K562 (cell line): Measurements from ENCODE around the gene NIM1K. TPM values are rescaled to one million over a fixed set of nuclear protein-coding genes. Genes with fewer than 3 reads are reported as not detected.

Experiments used
- ATAC-seq: fragments of 200-7000 bp; cut with Tn5 transposase; 3 replicates; pipeline ENCODE4 v1.9.1; 2020; ENCODE audit warnings: moderate library complexity
- BruUV-seq: library from RNA; stranded (reverse); fragments of 400-500 nt; replicated peaks from 2 replicates; lab custom pipeline; 2021; lab: Mats Ljungman, UMichigan
- CTCF ChIA-PET: fragments of 300-600 bp; formaldehyde crosslinking; extraction: SDS; loops from one replicate; lab custom pipeline; 2021; ENCODE audit warnings: low intra/inter-chr PET ratio; lab: Yijun Ruan, JAX
- POLR2A ChIA-PET: fragments of 300-600, 350-650 bp; sonication (Branson Sonifier 250); formaldehyde crosslinking; extraction: SDS; loops from one replicate; lab custom pipeline; 2021; ENCODE audit warnings: antibody characterized with exemption, inconsistent platforms; lab: Yijun Ruan, JAX
- DNase-seq, 4 experiments: peaks; one replicate each; pipeline versions ENCODE4 v3.0.0 to v3.0.0-alpha.2; 2011 to 2018; ENCODE audit warnings: low spot score in 3 of 4, mixed read lengths in 3 of 4; ENCODE audit errors: extremely low read depth in 1 of 4
- FAIRE-seq: peaks from 2 replicates; lab custom pipeline; 2011; peaks lifted over from hg19 to GRCh38; lab: Jason Lieb, UNC
- H2AFZ ChIP-seq: 2 replicates; pipeline ENCODE4 v1.6.0; 2011; ENCODE audit warnings: low read depth, low read length, control low read depth, inconsistent platforms
- H3K27ac ChIP-seq: fragments of 200-600 bp; 3 replicates; pipeline ENCODE4 v1.8.0; 2011; ENCODE audit warnings: low read depth, mild to moderate bottlenecking, control low read depth, inconsistent platforms, low read length, moderate library complexity, mixed read lengths; ENCODE audit errors: extremely low read depth
- H3K27me3 ChIP-seq, 2 experiments: fragments of 300-600 bp in 1 of 2; 2 replicates in 1 of 2; 3 replicates in 1 of 2; pipeline versions ENCODE4 v1.6.0 to v1.8.0; 2011; ENCODE audit warnings: inconsistent platforms in 2 of 2, low read length in 2 of 2, mild to moderate bottlenecking in 1 of 2, mixed read lengths in 1 of 2, moderate library complexity in 1 of 2; ENCODE audit not compliant: control insufficient read depth in 2 of 2, insufficient read depth in 2 of 2
- H3K36me3 ChIP-seq: fragments of 300-600 bp; 3 replicates; pipeline ENCODE4 v1.8.0; 2011; ENCODE audit warnings: mild to moderate bottlenecking, low read length, inconsistent platforms; ENCODE audit not compliant: control insufficient read depth, insufficient read depth
- H3K4me1 ChIP-seq, 2 experiments: fragments of 200-600 bp in 1 of 2; replicated peaks in 1 of 2; 2 replicates in 1 of 2; 3 replicates in 1 of 2; pipeline versions ENCODE4 v1.5.1 to v1.8.0; 2011; ENCODE audit warnings: inconsistent platforms in 2 of 2, low read length in 2 of 2, mild to moderate bottlenecking in 1 of 2, mixed read lengths in 1 of 2, moderate library complexity in 1 of 2; ENCODE audit not compliant: control insufficient read depth in 2 of 2, insufficient read depth in 2 of 2
- H3K4me2 ChIP-seq: 2 replicates; pipeline ENCODE4 v1.6.1; 2011; ENCODE audit warnings: low read length, control low read depth, inconsistent platforms, mixed read lengths; ENCODE audit not compliant: insufficient read depth
- H3K4me3 ChIP-seq: fragments of 200-600 bp; sonication (generic), shearing (Covaris generic); 2 replicates; pipeline ENCODE4 v1.5.1; 2016; ENCODE audit warnings: control low read depth, inconsistent platforms
- H3K79me2 ChIP-seq: fragments of 200-600 bp; 3 replicates; pipeline ENCODE4 v1.8.0; 2011; ENCODE audit warnings: low read length, inconsistent platforms; ENCODE audit not compliant: control insufficient read depth, insufficient read depth
- H3K9ac ChIP-seq, 2 experiments: 2 replicates each; pipeline versions ENCODE4 v1.6.0 to v1.6.1; 2011; ENCODE audit warnings: low read depth in 2 of 2, low read length in 2 of 2, control low read depth in 1 of 2, inconsistent platforms in 1 of 2, mild to moderate bottlenecking in 1 of 2, mixed read lengths in 1 of 2; ENCODE audit not compliant: insufficient read depth in 1 of 2
- H3K9me1 ChIP-seq: one replicate; pipeline ENCODE4 v1.6.0; 2011; ENCODE audit warnings: inconsistent platforms, mild to moderate bottlenecking, low read length, moderate library complexity; ENCODE audit not compliant: control insufficient read depth, insufficient read depth
- H3K9me3 ChIP-seq: replicated peaks from 2 replicates; pipeline ENCODE4 v1.5.1; 2011; ENCODE audit warnings: low read depth, low read length, inconsistent platforms; ENCODE audit not compliant: control insufficient read depth, insufficient read depth
- H4K20me1 ChIP-seq: replicated peaks from 2 replicates; pipeline ENCODE4 v1.6.1; 2011; ENCODE audit warnings: low read length, inconsistent platforms, mixed read lengths; ENCODE audit not compliant: control insufficient read depth, insufficient read depth
- ERF ChIP-seq: fragments of 450-650 bp; formaldehyde crosslinking; IDR thresholded peaks from 2 replicates; pipeline ENCODE4 v1.4.0; 2020; ENCODE audit warnings: mild to moderate bottlenecking, mixed read lengths
- POLR2A ChIP-seq: fragments of 450-650 bp; conservative IDR thresholded peaks from 2 replicates; pipeline ENCODE4 v1.6.1; 2016
- PTTG1 ChIP-seq: fragments of 450-650 bp; IDR thresholded peaks from 2 replicates; pipeline ENCODE4 v1.6.1; 2016; ENCODE audit warnings: low read depth, mild to moderate bottlenecking, missing genetic modification characterization, missing compliant biosample characterization
- RBBP5 ChIP-seq: fragments of 200-600 bp; sonication (generic); IDR thresholded peaks from 2 replicates; pipeline ENCODE4 v1.6.1; 2012; ENCODE audit warnings: borderline replicate concordance, mild to moderate bottlenecking, low read length, control low read depth, inconsistent platforms; ENCODE audit not compliant: insufficient read depth, poor library complexity, severe bottlenecking
- ZNF668 ChIP-seq: fragments of 250-450 bp; sonication (Bioruptor Pico); IDR thresholded peaks from 2 replicates; pipeline ENCODE4 v1.8.0; 2022; ENCODE audit warnings: mild to moderate bottlenecking, inconsistent platforms
- WGBS: fragments of 100-300 bp; shearing (Covaris generic); methylation state at CpG from one replicate; pipeline ENCODE4 v1.1.6; 2016; ENCODE audit warnings: low coverage, mixed read lengths; ENCODE audit not compliant: insufficient coverage; ENCODE audit errors: missing lambda C conversion rate; 5-methylcytosine and 5-hydroxymethylcytosine counted together
- in situ Hi-C: fragments of 300-500 bp; cut with MboI; formaldehyde crosslinking; loops from 4 replicates; pipeline ENCODE4 v1.15.0; 2018; ENCODE audit warnings: inconsistent platforms, mixed read lengths
- intact Hi-C: fragments of 100-400 bp; cut with micrococcal nuclease; formaldehyde crosslinking; loops from 2 replicates; pipeline ENCODE4 v1.14.2; 2022
- polyA plus RNA-seq, 8 experiments: library from polyadenylated mRNA; depleted of rRNA in 4 of 8; stranded (reverse) in 5 of 8; unstranded in 3 of 8; fragments of >200 nt; fragmentation: Nextera tagmentation in 2 of 8; fragmentation: Illumina TruSeq in 1 of 8; extraction: Ambion mirVana in 2 of 8; extraction: Trizol in 1 of 8; gene quantifications; 2 replicates each; pipeline versions ENCODE4 v1.2.1 to v1.2.3, GENCODE V29; 2011 to 2014; ENCODE audit warnings: inconsistent platforms in 1 of 8, missing spikeins in 1 of 8
- total RNA-seq, 7 experiments: library from RNA; depleted of rRNA in 6 of 7; stranded (reverse); fragments of >200 nt in 6 of 7; fragmentation: Illumina TruSeq in 2 of 7; extraction: Trizol in 2 of 7; gene quantifications; 2 replicates each; pipeline versions ENCODE4 v1.2.1 to v1.2.3, GENCODE V29; 2011 to 2021; ENCODE audit warnings: low replicate concordance in 1 of 7
- TF ChIP-seq, protein P1 (sequence below), 2 experiments: fragments of 250-450 bp in 1 of 2; fragments of 450-650 bp in 1 of 2; sonication (Bioruptor Pico) in 1 of 2; IDR thresholded peaks; 2 replicates each; pipeline versions ENCODE4 v1.6.1 to v1.8.0; 2016 to 2021; ENCODE audit warnings: mild to moderate bottlenecking in 2 of 2, moderate library complexity in 2 of 2, missing compliant biosample characterization in 1 of 2, missing genetic modification characterization in 1 of 2

Gene NIM1K
- total and polyA plus RNA-seq, 9 of the 15 experiments (the other 6 are each of a cell fraction or from before 2014, with no cell fraction given), result 0.03 to 0.34 (median 0.08) TPM; not detected in 3

DNA sequence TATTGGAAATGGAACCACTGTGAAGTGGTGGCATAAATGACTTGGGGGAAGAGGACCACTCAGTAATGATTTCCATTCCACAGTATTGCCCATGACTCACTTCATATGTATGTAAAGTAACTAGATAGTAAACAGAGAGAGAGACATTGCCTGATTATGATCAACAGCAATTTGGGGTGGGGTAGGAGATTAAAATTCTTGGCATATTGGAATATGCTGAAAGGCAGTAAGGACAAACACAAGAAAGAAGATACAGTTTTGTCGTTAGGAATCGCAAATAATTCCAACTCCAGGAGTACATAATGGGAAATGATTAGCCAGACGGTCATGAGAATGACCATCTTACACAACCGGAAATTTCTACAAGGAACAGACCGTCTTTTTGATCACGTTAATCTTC is 122.7 kb downstream of the NIM1K start:
- Histone ChIP-seq H3K4me3 (no peak overlapping the region), H3K9me3 (peaks cover 9% of the 10 kb centered on the region; the same call in 1 of the 2 replicates), H4K20me1 (peaks cover 26% of the 10 kb centered on the region), H3K4me1 (peaks cover 16 to 22% of the 10 kb centered on the region in 2 experiments; a peak in 4 of 5 replicates), H2AFZ (no peak overlapping the region)
- DNase-seq, result no peak
- intact Hi-C loops, result loop anchor here (5.0 kb wide), 2 partner anchors 37 to 407 kb away; no protein-coding TSS in a partner anchor
- TF ChIP-seq POLR2A (no peak), ERF (CRISPR knock-in tag) (no peak), PTTG1 (tag) (no peak), ZNF668 (CRISPR knock-in tag) (no peak), RBBP5 (no peak)
- TF ChIP-seq, protein P1, sequence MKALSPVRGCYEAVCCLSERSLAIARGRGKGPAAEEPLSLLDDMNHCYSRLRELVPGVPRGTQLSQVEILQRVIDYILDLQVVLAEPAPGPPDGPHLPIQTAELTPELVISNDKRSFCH (CRISPR knock-in tag; IDR thresholded peaks at IDR 0.05), result no peak
- TF ChIP-seq, protein P1 (tag; IDR thresholded peaks at IDR 0.05), result no peak
- TF ChIP-seq, all 486 proteins: peak for 0
- Histone ChIP-seq H3K9ac (no peak overlapping the region), H3K79me2 (peaks cover 36% of the 10 kb centered on the region), H3K9me1 (no peaks in the 10 kb centered on the region), H3K27ac (no peak overlapping the region), H3K27me3 (no peaks in the 10 kb centered on the region), H3K36me3 (peaks cover 28% of the 10 kb centered on the region), H3K4me2 (no peak overlapping the region)
- ChIA-PET CTCF (no interaction called here), POLR2A (interaction anchor here (1.4 kb wide), 1 partner anchor 19 kb away, joined by 3 read pairs; no protein-coding TSS in a partner anchor)
- in situ Hi-C loops, result no loop called here
- no TSS peak for BruUV-seq
- ATAC-seq, result no peak
- 98% methylated on average over 6 of the region's 6 CpGs for WGBS
- no peak for FAIRE-seq
